Pancreas (tissue), 10 donors: Measurements from ENCODE around the gene CFAP210. TPM values are rescaled to one million over a fixed set of nuclear protein-coding genes. Genes with fewer than 3 reads are reported as not detected.
A peak's percentile ranks its signal among the peaks of the same experiment; 100 is the strongest.
"Not testable (repeated sequence)": the region's sequence is repeated elsewhere in the genome, so short reads cannot be mapped to it uniquely, and the experiment has no call there.

ENCODE experiments used
- ATAC-seq, 4 donors: fragments of 200-7000 bp; cut with Tn5 transposase; one replicate each; pipeline versions ENCODE4 v1.8.0 to v1.9.1; 2020; ENCODE audit warnings: mild to moderate bottlenecking in 4 of 4, moderate library complexity in 4 of 4
- DNase-seq, 6 donors: peaks; one replicate each; pipeline ENCODE4 v3.0.0-alpha.2; 2020
- FAIRE-seq: peaks from 2 replicates; lab custom pipeline; 2012; peaks lifted over from hg19 to GRCh38; lab: Jason Lieb, UNC
- H3K27ac ChIP-seq, 4 donors: fragments of 200-600 bp; sonication (generic); 1 replicate in 3 of 4; 2 replicates in 1 of 4; pipeline versions ENCODE4 v1.5.0 to v1.8.0; 2020
- H3K27me3 ChIP-seq, 4 donors: fragments of 200-600 bp; one replicate each; pipeline ENCODE4 v1.8.0; 2021
- H3K36me3 ChIP-seq, 3 donors: fragments of 200-600 bp; sonication (generic) in 1 of 3; one replicate each; pipeline versions ENCODE4 v1.5.0 to v1.8.0; 2020 to 2021
- H3K4me1 ChIP-seq, 3 donors: fragments of 200-600 bp; one replicate each; pipeline ENCODE4 v1.8.0; 2021
- H3K4me3 ChIP-seq, 4 donors: fragments of 200-600 bp; sonication (generic) in 2 of 4; one replicate each; pipeline versions ENCODE4 v1.5.0 to v1.8.0; 2020 to 2021
- H3K9me3 ChIP-seq, 4 donors: fragments of 200-600 bp; one replicate each; pipeline ENCODE4 v1.8.0; 2021
- CTCF ChIP-seq, 4 donors: fragments of 200-600 bp; sonication (generic) in 3 of 4; IDR thresholded peaks; one replicate each; pipeline versions ENCODE4 v1.5.0 to v1.8.0; 2021; ENCODE audit warnings: antibody characterized with exemption in 4 of 4
- WGBS, 2 donors: extraction: QIAGEN DNeasy Blood & Tissue Kit; methylation state at CpG; one replicate each; pipeline ENCODE4 v1.1.7; 2013; 5-methylcytosine and 5-hydroxymethylcytosine counted together
- intact Hi-C, 3 donors: fragments of 100-400 bp; cut with DNase I; formaldehyde crosslinking; loops; one replicate each; pipeline versions ENCODE4 v1.11.1 to v1.14.2; 2022
- polyA plus RNA-seq, 2 donors: library from polyadenylated mRNA; stranded (reverse); fragments of 200-250 nt; gene quantifications; one replicate each; pipeline ENCODE4 v1.2.3, GENCODE V29; 2013
- total RNA-seq, 6 donors: library from RNA; stranded (reverse); fragmentation: NEBNext Ultra II Directional in 4 of 6; extraction: Animal tissue kit (Norgen Biotek cat#: 25700) in 4 of 6; gene quantifications; one replicate each; pipeline versions ENCODE4 v1.2.1 to v1.2.4, GENCODE V29; 2021 to 2023
- donor health status: healthy with polysubstance abuse.
- donor health status: DM: no; HTN: no; CAD: no; lungs with moderate emphysema.
- donor health status: DM: no; HTN: no; CAD: no.
- donor health status: control.
- donor health status: control.
- donor health status: Bipolar disorder and iron deficiency.
- donor health status: DM: yes; HTN: yes; CAD: no.
- donor health status: DM: no; HTN: no; CAD: no.
- donor health status: DM: no; HTN: no; CAD: no.
- donor health status: DM: yes; HTN: yes; CAD: no.

CFAP210 gene
- total and polyA plus RNA-seq, 8 donors, result 0.09 to 0.73 (median 0.21) TPM; not detected in 2

- no peak for FAIRE-seq
Measured at GRCh38 chr2:169709331-169709730, 15.1 kb upstream of the CFAP210 start.

GRCh38 chr2:169707626-169708025 lies 13.4 kb upstream of the CFAP210 start:
- FAIRE-seq (no peak), ATAC-seq (no peak), DNase-seq (no peak)
- H3K27me3 ChIP-seq, result no peaks in the 10 kb centered on the region
- intact Hi-C loops, result no loop called here
- no peak overlapping the region for H3K4me3 ChIP-seq
- WGBS, 2 donors, result 71 to 94% methylated on average over 2 of the region's 2 CpGs
- H3K4me1 ChIP-seq, result no peaks in the 10 kb centered on the region
- no peak for TF ChIP-seq CTCF (IDR thresholded peaks at IDR 0.05)
- H3K36me3 ChIP-seq, result no peaks in the 10 kb centered on the region
- H3K9me3 ChIP-seq, result no peaks in the 10 kb centered on the region
- no peak overlapping the region for H3K27ac ChIP-seq

More at GRCh38 chr2:169709331-169709730, 15.1 kb upstream of the CFAP210 start:
- Histone ChIP-seq H3K27me3 (no peaks in the 10 kb centered on the region), H3K36me3 (no peaks in the 10 kb centered on the region), H3K4me3 (no peak overlapping the region), H3K27ac (no peak overlapping the region), H3K4me1 (no peaks in the 10 kb centered on the region), H3K9me3 (no peaks in the 10 kb centered on the region)
- no peak for DNase-seq
- WGBS, 2 donors, result 50 to 100% methylated on average over 1 of the region's 1 CpG
- intact Hi-C loops, result no loop called here
- no peak for ATAC-seq
- no peak for TF ChIP-seq CTCF (IDR thresholded peaks at IDR 0.05)

GRCh38 chr2:169705927-169706326 lies 11.7 kb upstream of the CFAP210 start:
- no peak overlapping the region for H3K4me3 ChIP-seq
- no peaks in the 10 kb centered on the region for H3K36me3 ChIP-seq
- no peaks in the 10 kb centered on the region for H3K27me3 ChIP-seq
- DNase-seq, result no peak
- FAIRE-seq, result no peak
- peak in 2 of 4 donors; percentile 11 to 23 for ATAC-seq
- no peaks in the 10 kb centered on the region for H3K9me3 ChIP-seq
- WGBS, 2 donors, result 58 to 61% methylated on average over 2 of the region's 2 CpGs
- no peak overlapping the region for H3K27ac ChIP-seq
- intact Hi-C loops, result no loop called here
- H3K4me1 ChIP-seq, result no peaks in the 10 kb centered on the region
- no peak for TF ChIP-seq CTCF (IDR thresholded peaks at IDR 0.05)

- 80 to 91% methylated on average over 1 of the region's 1 CpG for WGBS, 2 donors
- Histone ChIP-seq H3K9me3 (no peaks in the 10 kb centered on the region), H3K4me3 (no peak overlapping the region), H3K27me3 (no peaks in the 10 kb centered on the region), H3K4me1 (no peaks in the 10 kb centered on the region), H3K27ac (no peak overlapping the region), H3K36me3 (no peaks in the 10 kb centered on the region)
- DNase-seq, result no peak
- no peak for ATAC-seq
- intact Hi-C loops, result no loop called here
- no peak for TF ChIP-seq CTCF (IDR thresholded peaks at IDR 0.05)
- FAIRE-seq, result no peak
Measured at GRCh38 chr2:169704160-169704708, 10.0 kb upstream of the CFAP210 start.

GRCh38 chr2:169702996-169703395 lies 8.8 kb upstream of the CFAP210 start:
- TF ChIP-seq CTCF (IDR thresholded peaks at IDR 0.05), result no peak
- Histone ChIP-seq H3K27me3 (no peaks in the 10 kb centered on the region), H3K36me3 (no peaks in the 10 kb centered on the region), H3K27ac (no peak overlapping the region), H3K4me1 (no peaks in the 10 kb centered on the region), H3K4me3 (no peak overlapping the region), H3K9me3 (no peaks in the 10 kb centered on the region)
- intact Hi-C loops, result no loop called here
- DNase-seq (no peak), ATAC-seq (no peak), FAIRE-seq (no peak)
- 64 to 82% methylated on average over 3 of the region's 3 CpGs for WGBS, 2 donors

GRCh38 chr2:169699173-169699572 lies 5.0 kb upstream of the CFAP210 start:
- H3K4me3 ChIP-seq, H3K27me3 ChIP-seq, H3K27ac ChIP-seq, ATAC-seq, FAIRE-seq, H3K4me1 ChIP-seq, DNase-seq, H3K9me3 ChIP-seq, intact Hi-C loops, H3K36me3 ChIP-seq: not testable (repeated sequence)
- WGBS, 2 donors, result 99 to 100% methylated on average over 2 of the region's 2 CpGs
